CD4-positive, alpha-beta T cell treated with Interleukin-6 at 100 ng/mL for 8 hours (primary cell): ENCODE data around the gene ABCD4.

ENCODE experiments used
- DNase-seq: peaks from one replicate; pipeline ENCODE4 v3.0.0-alpha.2; 2020; ENCODE audit warnings: mixed read lengths, low spot score

Gene ABCD4

DNA sequence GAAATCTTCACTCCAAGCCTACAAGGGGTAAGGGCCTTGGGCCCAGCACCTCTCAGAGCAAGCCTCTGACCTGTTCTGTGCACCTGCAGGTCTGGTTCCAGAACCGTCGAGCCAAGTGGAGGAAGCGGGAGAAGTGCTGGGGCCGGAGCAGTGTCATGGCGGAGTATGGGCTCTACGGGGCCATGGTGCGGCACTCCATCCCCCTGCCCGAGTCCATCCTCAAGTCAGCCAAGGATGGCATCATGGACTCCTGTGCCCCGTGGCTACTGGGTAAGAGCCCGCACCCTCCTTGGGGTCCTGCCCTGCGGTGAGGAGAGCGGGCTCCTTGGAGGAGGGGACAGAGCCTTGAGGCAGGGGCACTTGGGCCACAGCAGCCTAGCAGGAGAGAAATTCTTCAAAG lies 43.2 kb downstream of the ABCD4 start:
- no peak for DNase-seq

DNA sequence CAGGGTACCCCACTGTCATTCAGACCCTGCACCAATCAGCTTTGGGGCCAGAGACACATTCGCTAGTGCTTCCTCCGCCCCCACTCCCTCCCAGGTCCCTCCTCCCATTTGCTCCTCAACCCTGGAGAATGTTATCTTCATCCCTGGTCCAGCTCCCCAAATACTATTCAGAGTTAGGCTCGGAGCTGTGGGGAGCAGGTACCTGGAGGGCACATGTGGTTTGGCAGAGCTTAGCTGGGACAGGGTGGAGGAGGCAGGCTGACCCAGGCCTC lies 44.0 kb downstream of the ABCD4 start:
- no peak for DNase-seq

DNA sequence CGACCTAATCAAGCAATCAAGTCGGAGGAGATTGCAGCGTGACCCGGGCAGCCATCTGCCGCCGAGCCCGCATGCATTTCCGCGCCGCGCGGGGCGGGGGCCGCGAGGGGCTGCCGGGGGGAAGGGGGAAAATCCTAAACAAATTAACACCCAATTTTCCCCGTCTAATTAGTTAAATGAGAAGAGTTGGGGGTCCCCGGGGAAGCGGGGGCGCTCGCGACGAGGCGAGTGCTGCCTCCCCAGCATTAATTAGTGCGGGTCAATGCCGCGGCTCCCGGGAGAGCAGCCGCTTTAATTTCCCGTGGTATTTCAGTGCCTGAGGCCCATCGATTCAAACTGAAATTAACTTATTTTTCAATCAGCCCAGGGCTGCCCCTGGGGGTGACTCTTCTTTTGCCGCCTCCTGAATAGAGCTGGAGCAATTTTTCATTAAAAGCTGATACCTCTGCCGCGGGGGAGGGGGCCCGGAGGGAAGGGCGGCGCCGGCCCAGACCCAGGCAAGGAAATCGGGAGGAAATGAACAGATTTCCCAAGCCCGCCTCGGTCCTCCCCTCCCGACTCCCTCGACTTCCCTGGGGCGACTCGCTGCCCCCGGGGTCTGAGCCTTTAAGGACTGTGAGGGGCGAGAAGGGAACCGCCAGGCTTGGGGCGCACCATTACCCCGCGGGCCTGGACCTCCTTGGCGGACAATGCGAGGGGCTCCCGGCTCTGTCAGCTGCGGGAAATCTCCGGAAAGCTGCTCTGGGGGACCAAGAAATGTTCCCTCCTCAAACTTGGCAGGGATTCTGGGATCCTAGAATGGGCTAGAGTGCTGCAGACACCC lies 44.6 kb downstream of the ABCD4 start:
- DNase-seq, result no peak

DNA sequence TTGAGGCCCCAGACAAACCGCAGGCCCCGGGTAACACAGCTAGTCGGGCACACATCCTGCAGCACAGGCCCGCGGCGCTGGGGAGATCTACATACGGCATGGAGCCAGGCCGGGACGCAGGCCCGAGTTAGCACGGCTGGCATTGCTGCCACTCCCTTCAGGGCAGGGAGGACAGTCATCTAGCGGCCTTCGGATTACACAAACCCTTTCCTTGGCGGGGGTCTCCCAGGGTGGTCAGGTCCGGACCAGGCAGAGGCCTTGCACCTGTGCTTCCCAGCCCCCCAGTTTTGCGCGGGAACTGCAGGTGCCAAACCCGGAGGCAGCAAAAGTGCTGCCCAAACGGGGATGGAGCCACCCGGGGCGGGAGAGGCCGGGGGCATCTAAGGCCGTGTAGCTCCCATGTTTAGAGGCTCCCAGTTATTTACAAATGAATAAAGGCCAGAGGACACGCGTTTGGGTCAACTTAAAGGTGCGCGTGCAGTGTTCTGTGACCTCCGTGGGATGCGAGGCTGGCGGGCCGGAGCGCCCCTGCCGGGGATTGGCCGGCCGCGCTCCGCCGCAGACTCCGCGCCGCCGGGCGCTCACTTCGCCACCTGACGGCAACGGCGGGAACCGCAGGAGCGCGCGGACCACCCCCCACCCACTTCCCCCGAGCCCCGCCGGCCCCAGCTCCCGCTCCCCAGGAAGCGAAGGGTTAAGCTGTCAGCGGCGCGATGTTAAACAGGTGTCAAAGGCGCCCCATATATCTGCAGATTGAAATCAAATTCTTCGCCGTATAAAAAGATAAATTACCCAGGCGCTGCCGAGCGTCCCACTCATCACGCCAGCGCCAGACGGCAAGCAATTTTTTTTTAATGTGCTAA lies 45.4 kb downstream of the ABCD4 start:
- DNase-seq, result peak; percentile 59

DNA sequence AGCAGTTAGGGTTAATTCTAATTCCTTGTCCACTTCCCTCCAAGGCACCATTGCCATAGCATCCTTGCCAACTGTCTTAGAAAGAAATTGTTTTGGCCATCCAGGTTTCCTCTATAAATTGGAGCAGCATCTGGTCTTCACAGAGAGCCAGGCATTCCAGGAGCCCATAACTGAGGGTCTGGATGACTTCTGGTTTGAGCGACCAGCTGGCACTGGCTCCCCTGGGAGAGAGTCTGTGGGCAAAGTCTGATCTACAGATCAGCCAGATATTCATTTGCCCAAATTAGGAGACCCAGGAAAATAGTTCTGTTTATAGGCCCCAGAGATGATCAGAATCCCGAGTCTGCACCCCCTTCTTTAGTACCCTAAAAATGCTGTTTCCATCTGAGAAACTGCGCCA lies 47.5 kb downstream of the ABCD4 start:
- no peak for DNase-seq

DNA sequence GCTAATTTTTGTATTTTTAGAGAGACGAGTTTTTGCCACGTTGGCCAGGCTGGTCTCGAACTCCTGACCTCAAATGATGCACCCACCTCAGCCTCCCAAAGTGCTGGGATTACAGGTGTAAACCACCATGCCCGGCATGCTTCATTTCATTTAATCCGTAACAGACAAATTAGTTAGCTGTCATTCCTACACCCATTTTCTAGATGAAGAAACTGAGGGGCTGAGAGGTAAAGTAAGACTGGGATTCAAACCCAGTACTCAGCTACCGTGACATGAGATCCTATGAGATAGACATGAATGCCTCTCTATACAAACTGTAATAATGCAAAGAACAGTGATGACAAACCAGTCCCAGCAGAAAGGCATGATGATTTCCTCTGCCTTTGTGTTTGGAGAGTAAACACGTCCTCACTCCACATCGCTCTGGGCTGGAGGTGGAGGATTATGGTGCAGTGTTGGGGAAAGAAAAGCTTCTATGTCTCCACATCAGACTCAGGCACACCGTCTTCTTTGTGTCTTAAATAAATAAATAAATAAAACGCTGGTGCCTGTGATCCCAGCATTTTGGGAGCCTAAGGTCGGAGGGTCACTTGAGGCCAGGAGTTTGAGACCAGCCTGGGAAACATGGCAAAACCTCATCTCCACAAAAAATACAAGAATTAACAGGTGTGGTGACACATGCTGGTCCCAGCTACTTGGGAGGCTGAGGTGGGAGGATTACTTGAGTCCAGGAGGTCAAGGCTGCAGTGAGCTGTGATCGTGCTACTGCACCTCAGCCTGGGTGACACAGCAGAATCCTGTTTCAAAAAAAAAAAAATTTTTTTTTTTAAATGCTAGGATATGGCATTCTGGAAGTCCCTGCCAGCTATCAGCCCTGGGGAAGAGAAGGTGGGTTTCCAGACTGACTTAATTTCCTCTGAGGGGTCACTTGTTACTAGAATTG lies 53.0 kb downstream of the ABCD4 start:
- no peak for DNase-seq

DNA sequence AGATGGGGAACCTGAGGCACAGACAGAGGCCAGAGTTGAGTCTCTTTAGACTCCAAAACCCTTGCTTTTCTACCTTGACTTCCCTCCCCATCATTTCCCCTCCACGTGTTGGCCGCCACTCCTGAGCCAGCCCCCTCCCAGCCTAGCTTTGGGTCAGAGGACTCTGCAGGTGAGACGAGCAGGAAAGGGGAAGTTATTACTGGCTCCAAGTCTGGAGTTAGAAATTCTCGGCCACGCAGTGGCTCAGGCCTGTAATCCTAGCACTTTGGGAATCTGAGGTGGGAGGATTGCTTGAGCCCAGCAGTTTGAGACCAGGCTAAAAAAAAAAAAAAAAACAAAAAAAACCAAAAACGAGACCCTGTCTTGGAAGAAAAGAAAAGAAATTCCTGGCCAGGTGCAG lies 54.7 kb downstream of the ABCD4 start:
- DNase-seq, result no peak

DNA sequence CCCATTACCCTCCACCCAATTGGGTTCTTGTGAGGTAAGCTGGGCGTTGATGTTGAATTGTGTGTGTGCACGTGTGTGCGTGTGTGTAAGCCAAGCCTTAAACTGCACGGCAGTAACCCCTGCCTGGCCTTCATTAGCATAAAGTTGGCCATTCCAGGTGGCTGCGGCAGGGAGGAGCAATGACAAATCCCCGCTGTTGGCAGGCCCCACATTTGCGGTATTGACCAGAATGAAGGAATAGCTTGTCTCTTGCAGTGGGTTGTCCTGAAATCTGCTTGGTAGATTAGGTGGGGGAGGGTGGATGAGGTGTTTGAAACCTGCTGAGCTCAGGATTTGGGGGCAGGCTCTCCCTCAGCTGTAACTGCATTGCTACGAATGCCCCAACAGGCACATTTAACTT lies 56.2 kb downstream of the ABCD4 start:
- no peak for DNase-seq

DNA sequence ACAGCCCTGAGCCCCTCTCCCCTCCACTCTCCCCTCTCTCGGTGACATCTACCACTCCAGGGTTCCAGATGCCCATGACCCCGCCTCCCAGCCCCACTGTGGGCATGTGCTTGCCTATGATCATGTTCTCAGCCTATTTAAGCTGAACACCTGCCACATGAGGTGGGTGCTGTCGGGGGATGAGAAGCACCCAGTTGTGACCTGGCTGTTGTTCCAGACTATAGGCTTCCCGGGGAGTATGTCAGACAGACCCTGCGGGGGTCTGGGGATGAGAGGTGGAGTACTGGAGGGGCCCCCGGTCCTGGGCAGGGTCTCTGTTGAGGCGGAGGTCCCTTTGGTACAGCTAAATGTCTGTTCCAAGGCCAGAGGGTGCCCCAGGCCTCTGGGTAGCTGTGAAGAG lies 57.4 kb downstream of the ABCD4 start:
- DNase-seq, result no peak

DNA sequence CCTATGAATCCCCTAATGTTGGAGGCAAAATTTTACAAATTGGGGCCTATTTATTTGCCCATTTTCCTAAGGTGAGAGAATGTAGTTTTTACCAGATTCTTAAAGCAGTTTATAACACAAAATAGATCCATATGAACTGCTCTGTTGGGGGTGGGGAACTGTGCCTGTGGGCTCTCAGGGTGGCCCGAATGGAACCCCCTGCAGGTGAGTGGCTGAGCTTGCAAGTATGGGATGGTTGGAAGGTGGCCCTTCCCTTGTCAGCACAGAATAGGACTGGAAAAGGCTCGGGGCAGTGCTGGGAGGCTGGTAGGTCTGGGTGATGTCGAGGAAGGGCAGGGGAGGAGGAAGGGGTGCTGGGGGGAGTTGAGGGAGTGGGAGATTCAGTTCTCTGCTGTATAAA lies 58.6 kb downstream of the ABCD4 start:
- no peak for DNase-seq

DNA sequence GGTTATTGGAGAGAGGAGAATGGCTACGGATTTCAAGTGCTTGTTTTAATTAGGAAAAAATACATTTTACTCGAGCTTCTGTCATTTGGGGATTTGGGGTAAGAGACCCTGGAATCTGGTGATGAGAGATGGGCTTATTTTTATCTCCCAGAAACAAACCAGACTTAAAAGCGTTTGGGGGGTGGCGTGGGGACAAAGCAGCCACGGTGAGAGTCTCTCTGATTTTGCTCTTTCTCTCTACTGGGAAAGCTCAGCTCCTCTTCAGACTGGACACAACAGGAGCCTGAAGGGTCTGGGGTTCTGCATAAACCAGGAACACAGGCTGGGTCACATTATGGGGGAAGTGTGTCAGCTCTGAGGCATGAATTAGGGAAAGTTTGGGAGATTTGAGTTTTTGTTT lies 59.7 kb downstream of the ABCD4 start:
- no peak for DNase-seq

DNA sequence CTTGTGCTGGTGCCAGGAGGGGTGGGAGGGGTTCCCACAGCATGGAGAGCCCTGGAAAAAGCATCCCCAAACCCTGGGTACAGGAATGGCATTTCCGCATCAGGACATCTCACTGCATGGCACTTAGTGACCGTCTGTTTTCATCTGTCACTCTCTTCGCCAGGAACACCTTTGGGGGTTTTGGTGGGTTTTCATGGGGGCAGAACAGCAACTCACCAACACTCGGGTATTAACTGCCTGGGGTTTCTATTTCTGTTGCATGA lies 60.0 kb downstream of the ABCD4 start:
- DNase-seq, result no peak

DNA sequence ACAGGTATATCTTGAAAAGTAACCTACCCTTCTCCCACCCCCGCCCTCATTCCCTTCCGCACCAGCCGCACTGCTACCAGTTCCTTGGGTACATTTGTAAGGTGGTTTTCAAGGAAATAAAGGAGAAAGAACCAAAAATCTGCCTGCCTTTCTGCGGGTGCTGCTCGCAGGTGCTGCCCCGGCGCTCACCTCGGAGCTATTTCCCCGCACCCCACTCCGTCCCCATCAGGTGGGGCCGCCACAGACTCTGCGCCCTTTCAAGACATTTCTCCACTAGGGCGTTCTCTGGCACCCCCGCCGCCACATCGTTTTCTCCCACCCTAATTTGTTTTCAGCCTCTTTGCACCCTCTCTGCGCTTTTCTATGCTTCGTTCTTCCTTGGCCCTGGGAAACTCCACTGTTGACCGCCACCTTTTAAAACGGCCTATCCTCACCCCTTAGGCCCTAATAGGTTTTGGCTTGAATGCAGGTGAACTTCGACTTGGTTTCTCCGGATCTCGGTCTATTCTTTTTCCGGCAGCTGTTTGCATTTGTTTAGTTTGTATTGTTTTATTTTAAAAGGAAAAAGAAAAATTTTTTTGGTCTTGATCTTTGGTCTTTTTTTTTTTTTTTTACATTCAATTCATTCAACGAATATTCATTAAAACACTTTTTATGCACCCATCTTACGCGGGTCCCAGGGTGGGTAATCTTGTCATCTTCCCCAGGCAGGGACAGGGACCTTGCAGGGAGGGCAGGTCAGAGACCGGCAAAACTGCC lies 60.5 kb downstream of the ABCD4 start:
- DNase-seq, result no peak

DNA sequence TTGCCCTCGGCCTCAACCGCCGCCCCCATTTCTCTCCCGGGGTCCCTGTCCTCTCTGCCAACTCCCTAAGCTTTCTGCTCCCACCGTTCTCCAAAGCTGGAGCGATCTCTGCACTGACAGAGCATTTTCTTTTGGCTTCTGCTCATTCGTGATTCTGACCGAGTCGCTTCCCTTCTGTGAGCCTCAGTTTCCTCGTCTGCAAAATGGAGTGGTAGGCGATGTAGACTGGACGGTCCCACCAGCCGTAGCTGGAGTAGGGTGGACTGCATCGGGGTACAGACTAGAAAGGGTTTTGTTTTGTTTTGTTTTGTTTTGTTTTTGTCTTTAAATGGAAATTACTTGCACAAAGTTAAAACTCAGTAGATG lies 61.1 kb downstream of the ABCD4 start:
- DNase-seq, result no peak

DNA sequence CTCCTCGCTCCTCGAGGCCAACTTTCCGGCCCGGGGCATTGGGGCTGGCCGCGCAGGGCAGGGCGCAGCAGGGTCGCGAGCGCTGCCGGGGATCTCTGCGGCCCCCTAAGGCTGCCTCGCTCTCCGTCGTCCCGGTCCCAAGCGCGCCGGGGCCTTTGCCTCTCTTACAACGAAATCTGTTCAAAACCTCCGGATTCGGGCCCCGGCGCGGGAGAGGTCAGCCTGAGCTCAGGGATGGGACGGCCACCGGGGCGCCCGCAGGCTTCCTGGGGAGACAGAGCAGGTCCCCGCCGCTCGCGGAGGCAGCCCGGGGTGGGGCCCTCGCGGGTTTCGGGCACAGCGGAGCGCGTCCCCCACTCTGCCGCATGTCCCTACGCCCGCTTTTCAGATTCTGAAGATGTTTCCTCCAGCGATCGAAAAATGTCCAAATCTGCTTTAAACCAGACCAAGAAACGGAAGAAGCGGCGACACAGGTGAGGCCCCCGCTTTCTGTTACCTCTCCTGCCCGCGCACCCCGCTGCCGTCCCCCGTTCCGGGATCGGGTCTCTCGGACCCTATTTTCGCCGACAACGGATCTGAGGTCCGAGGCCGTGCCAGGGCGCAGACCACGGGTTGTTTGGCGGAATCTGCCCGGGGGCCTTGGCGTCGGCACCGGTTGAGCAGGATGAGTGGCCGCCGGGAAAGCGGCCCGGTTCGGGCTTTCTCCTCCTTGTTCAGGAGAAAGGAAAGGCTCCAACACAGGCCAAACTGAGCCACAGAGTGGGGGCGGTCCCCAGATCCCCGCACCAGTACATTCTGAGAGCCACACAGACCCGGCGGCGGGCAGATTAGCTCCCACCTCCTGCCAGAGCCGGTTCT lies 61.7 kb downstream of the ABCD4 start:
- DNase-seq, result no peak

DNA sequence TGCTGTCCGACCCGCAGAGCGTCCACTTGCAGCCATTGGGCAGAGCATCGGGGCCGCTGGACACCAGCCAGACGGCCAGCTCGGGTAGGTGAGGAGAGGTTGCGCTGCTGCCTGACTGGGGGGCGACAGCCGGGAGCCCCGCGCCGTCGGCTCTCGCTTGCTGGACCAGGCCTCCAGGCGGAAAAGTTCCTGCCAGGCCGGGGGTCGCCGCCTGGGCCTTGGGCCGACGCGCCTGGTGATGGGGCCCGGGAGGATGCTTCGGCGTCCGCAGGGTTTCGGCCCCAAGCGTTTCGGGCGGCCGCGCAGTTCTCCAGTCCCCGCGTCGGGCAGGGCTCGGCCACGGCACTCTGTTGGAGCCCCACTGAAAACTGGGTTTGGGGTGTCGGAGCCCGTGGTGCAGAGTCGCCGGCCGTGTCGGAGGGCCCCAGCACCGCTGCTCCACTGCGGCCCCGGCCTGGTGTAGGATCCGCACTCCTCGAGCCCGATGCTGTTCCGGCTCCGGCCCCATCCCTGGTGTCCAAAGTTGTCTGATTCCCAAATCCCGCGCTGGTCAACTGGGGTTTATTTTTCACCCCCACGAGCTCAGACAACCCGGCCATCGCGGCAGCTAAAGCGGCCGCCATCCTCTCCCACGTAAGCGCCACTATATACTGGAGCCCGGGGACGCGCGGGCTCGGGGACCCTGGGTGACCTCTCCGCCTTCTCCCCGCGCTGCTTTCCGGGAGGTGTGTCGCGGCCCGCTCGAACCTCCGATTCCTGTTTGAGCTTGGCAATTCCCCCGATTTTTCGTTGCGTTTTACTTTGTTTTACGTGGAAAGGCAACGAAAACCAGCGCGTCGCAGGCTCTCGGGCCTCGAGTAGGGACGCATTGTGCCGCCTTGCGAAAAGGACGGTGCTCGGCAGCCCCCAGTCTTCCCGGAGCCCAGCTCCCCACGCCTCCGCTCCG lies 62.6 kb downstream of the ABCD4 start:
- no peak for DNase-seq

DNA sequence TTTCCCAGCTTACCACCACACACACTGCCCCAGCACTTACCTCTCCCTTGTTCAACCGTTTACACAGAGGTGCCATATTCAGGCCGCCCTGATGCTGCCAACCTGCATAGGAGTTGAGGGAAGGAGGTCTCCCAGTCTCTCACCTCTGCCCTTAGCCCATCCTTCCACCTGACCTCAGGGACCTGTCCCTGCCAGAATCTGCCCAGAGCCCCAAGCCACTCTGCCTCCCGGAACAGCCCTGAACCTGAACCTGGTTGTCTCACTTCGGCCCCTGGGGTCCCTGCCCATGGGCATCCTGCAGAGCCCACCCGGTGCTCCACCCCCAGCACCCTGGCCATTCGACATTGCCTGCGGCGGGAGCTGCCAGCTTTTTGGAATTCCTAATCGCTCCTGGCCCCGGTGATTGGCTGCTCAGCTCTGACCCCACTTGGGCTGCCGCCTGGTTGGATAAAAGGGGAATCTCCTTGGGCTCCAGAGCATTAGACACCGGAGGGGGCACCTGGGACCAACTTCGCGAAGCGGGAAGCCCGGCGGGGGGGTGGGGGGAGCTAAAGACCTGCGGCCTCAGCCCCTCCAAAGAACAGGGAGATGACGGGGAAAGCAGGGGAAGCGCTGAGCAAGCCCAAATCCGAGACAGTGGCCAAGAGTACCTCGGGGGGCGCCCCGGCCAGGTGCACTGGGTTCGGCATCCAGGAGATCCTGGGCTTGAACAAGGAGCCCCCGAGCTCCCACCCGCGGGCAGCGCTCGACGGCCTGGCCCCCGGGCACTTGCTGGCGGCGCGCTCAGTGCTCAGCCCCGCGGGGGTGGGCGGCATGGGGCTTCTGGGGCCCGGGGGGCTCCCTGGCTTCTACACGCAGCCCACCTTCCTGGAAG lies 63.5 kb downstream of the ABCD4 start, which contains the start of gene VSX2:
TSS of gene VSX2 (plus strand) at position 476 of the 874 bp plus-strand sequence. CDS start at position 589, 113 bp downstream.
- no peak for DNase-seq

DNA sequence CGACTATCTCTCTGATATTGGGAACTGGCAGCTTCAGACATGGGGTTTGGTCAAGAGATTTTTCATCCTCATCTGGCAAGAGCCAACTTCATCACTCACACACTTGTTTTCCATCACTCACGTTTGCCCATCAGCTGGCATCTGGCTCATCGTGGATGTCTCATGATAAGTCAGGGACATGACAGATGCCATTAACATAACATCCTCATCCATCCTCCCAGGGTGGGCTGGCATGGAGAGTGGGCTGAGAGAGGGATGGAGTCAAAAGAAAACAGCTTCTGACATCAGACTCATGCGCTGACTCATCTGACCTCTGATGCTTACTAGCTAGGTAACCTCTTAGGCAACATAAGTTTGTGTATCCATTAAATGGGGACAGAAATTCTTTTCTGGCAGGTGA lies 65.3 kb downstream of the ABCD4 start:
- DNase-seq, result no peak
